Peyer's patch (tissue), 4 donors: Measurements from ENCODE around the gene SEMA4C. TPM values are rescaled to one million over a fixed set of nuclear protein-coding genes. Genes with fewer than 3 reads are reported as not detected.
A peak's percentile ranks its signal among the peaks of the same experiment; 100 is the strongest.

Source experiments
- DNase-seq, 3 donors: peaks; one replicate each; pipeline ENCODE4 v3.0.0-alpha.2; 2017 to 2019
- H3K27ac ChIP-seq, 4 donors: fragments of 200-600 bp; sonication (generic); one replicate each; pipeline ENCODE4 v1.5.1; 2016 to 2019
- H3K27me3 ChIP-seq, 2 donors: fragments of 200-600 bp; sonication (generic); one replicate each; pipeline ENCODE4 v1.5.1; 2019
- H3K36me3 ChIP-seq, 3 donors: fragments of 200-600 bp; sonication (generic); one replicate each; pipeline ENCODE4 v1.5.1; 2016 to 2019
- H3K4me1 ChIP-seq, 4 donors: fragments of 200-600 bp; sonication (generic); one replicate each; pipeline ENCODE4 v1.5.1; 2016 to 2019
- H3K4me3 ChIP-seq, 4 donors: fragments of 200-600 bp; sonication (generic); 1 replicate in 3 of 4; 2 replicates in 1 of 4; pipeline ENCODE4 v1.5.1; 2016 to 2019; ENCODE audit warnings: mild to moderate bottlenecking in 1 of 4
- H3K9me3 ChIP-seq, 4 donors: fragments of 200-600 bp; sonication (generic); one replicate each; pipeline ENCODE4 v1.5.1; 2016 to 2019; ENCODE audit warnings: mild to moderate bottlenecking in 1 of 4
- POLR2A ChIP-seq, 2 donors: fragments of 450-650 bp; IDR thresholded peaks; one replicate each; pipeline ENCODE4 v1.5.1; 2017; ENCODE audit warnings: antibody characterized with exemption in 2 of 2, mild to moderate bottlenecking in 2 of 2, moderate library complexity in 2 of 2
- total RNA-seq, 4 donors: library from RNA; depleted of rRNA; stranded (reverse); fragments of >200 nt; gene quantifications; one replicate each; pipeline ENCODE4 v1.1.0, GENCODE V29; 2016
- TF ChIP-seq, protein P1 (sequence below), 6 experiments: fragments of 450-650 bp in 4 of 6; fragments of 200-600 bp in 2 of 6; sonication (generic) in 1 of 6; IDR thresholded peaks; one replicate each; pipeline ENCODE4 v1.5.1; 2017 to 2019; ENCODE audit warnings: antibody characterized with exemption in 6 of 6, mild to moderate bottlenecking in 3 of 6, moderate library complexity in 1 of 6

Gene SEMA4C
- total RNA-seq, 4 donors from 2014 or later: 4.2 to 19.0 (median 13.9) TPM

DNA sequence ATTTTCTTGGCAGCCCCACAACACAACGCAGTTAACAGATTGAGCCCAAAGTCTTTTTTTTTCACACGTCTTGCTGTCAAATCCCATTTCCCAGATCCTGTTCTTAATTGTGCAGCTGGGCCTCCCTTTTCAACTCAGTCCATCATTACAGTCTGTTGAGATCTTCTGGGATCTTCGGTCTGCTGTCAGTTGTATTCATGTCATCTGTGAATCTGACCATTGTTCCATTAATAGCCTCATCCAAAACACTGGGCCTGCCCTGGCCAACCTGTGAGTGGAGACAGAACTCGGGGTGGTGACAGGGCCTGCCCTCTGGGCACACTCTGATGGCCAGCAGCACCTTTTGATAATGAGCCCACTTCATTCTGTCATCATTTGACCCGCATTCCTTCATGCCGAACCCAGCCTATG lies 39.7 kb upstream of the SEMA4C start:
- Histone ChIP-seq H3K27me3 (no peaks in the 10 kb centered on the region), H3K27ac (no peak overlapping the region), H3K4me3 (no peak overlapping the region), H3K9me3 (no peaks in the 10 kb centered on the region), H3K4me1 (peaks cover 0 to 25% (median 10%) of the 10 kb centered on the region in 4 donors), H3K36me3 (no peaks in the 10 kb centered on the region)
- no peak for TF ChIP-seq POLR2A (IDR thresholded peaks at IDR 0.05)
- TF ChIP-seq, protein P1, sequence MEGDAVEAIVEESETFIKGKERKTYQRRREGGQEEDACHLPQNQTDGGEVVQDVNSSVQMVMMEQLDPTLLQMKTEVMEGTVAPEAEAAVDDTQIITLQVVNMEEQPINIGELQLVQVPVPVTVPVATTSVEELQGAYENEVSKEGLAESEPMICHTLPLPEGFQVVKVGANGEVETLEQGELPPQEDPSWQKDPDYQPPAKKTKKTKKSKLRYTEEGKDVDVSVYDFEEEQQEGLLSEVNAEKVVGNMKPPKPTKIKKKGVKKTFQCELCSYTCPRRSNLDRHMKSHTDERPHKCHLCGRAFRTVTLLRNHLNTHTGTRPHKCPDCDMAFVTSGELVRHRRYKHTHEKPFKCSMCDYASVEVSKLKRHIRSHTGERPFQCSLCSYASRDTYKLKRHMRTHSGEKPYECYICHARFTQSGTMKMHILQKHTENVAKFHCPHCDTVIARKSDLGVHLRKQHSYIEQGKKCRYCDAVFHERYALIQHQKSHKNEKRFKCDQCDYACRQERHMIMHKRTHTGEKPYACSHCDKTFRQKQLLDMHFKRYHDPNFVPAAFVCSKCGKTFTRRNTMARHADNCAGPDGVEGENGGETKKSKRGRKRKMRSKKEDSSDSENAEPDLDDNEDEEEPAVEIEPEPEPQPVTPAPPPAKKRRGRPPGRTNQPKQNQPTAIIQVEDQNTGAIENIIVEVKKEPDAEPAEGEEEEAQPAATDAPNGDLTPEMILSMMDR (IDR thresholded peaks at IDR 0.05): no peak
- DNase-seq: no peak

DNA sequence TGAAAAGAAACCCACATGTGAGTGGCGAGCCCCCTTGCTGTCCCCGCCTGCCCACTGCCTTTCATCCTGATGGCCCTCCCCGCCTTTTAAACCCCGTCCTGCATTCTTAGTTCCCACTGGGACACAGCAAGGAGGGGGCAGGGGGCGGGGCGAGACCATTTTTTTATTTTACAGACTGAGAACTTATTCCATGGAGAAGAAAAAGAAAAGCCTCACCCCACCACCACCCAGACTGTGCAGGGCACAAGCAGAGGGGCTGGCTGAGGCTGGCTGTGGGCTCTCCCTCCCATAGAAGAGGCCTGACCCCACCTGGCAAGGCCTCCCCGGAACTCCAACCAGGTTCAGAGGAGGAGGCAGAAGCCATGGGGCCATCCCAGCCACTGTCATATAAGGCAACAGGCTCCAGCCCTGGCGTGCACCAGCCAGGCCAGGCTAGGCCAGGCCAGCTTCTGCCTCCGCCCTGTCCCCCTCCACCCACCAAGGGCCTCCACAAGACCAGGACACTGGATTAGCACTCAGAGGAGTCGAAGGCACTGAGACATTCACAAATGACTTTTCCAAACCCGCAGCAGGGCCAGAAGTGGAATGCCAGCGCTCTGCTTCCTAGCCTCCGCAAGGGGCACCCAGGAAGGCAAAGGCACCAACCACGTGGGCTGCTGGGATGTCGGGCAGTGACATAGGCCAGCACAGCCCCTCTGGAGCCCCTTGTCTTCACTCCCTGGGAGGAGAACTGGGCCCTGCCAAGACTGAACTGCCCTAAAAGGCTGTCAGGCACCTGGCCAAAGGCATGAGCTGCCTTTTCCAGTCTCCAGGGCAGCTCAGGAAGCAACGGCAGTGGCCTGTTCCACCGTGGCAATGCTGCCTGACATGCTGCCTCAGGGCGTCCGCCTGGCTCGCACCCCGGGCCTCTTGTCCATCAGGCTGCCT lies 37.5 kb upstream of the SEMA4C start:
- Histone ChIP-seq H3K4me1 (peaks cover 0 to 12% (median 0%) of the 10 kb centered on the region in 4 donors), H3K27me3 (no peaks in the 10 kb centered on the region), H3K27ac (peak overlapping the region; percentile 58 to 85 (median 72)), H3K36me3 (no peaks in the 10 kb centered on the region), H3K4me3 (peak overlapping the region in 1 of 4 donors; percentile 26), H3K9me3 (no peaks in the 10 kb centered on the region)
- peak in 2 of 3 donors; percentile 19 to 67 for DNase-seq
- no peak for TF ChIP-seq POLR2A (IDR thresholded peaks at IDR 0.05)
- TF ChIP-seq, protein P1 (IDR thresholded peaks at IDR 0.05): no peak

DNA sequence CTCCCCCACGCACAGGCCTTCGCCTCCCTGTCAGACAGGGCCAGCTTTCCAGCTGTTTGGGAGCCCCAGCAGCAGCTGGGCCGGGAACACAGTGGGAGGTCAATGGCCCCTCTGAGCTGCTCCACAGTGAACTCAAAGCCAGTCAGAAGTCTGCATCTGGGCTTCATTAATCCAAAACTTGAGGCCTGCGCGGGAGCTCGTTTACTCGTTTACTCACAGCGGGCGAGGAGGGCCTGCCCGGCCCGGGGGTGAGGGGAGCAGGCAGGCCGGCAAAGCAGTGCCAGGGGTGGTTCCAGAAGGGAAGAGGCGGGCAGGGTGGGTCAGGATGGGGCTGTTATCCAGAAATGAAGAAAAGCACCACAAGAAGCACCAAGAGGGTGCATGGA lies 36.8 kb upstream of the SEMA4C start:
- peak overlapping the region in 1 of 4 donors; percentile 26 for H3K4me3 ChIP-seq
- peak overlapping the region; percentile 58 to 85 (median 72) for H3K27ac ChIP-seq
- H3K4me1 ChIP-seq: peaks cover 0 to 12% (median 0%) of the 10 kb centered on the region in 4 donors
- TF ChIP-seq POLR2A (IDR thresholded peaks at IDR 0.05): no peak
- TF ChIP-seq, protein P1 (IDR thresholded peaks at IDR 0.05): no peak
- no peaks in the 10 kb centered on the region for H3K27me3 ChIP-seq
- DNase-seq: no peak
- no peaks in the 10 kb centered on the region for H3K36me3 ChIP-seq
- H3K9me3 ChIP-seq: no peaks in the 10 kb centered on the region

DNA sequence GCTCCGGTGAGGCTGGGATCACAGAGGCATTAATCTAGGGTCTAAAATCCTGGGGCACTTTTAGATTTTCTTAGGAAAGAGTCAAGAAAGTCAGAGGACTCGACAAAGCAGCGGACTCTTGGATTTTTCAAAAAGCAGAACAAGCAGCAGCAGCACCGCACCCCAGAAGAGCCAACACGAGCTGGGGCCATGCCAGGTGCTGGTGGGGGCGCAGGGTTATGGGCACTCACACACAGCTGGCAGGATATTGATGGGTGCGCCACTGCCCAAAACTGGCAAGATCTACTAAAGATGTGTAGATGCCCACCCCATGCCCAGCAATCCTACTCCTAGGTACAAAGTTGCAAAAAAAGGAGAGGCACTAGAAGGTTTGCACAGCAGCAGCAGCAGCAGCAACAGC lies 33.9 kb upstream of the SEMA4C start:
- Histone ChIP-seq H3K27me3 (no peaks in the 10 kb centered on the region), H3K36me3 (no peaks in the 10 kb centered on the region), H3K27ac (peak overlapping the region in 1 of 4 donors; percentile 35), H3K9me3 (no peaks in the 10 kb centered on the region), H3K4me3 (no peak overlapping the region), H3K4me1 (peaks cover 0 to 12% (median 0%) of the 10 kb centered on the region in 4 donors)
- TF ChIP-seq POLR2A (IDR thresholded peaks at IDR 0.05): no peak
- TF ChIP-seq, protein P1 (IDR thresholded peaks at IDR 0.05): no peak
- no peak for DNase-seq

DNA sequence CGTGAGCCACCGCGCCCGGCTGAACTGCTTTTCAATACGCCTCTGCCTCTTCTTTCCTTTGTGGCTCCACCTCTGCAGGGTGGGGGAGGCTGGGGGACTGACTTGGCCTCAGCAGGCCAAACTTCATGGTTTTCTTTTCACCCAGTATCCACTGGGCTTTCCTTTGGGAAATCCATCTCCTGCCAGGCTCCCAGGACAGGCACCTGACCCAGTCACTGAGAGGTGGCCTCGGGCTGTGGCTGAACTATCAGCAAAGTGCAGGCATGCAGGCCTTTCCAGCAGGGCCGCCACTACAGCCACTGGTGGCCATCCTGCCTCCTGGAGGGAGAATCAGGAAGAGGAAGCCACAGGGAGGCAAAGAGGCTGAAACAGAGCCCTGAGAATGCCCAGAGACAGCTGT lies 33.4 kb upstream of the SEMA4C start:
- TF ChIP-seq POLR2A (IDR thresholded peaks at IDR 0.05): no peak
- TF ChIP-seq, protein P1 (IDR thresholded peaks at IDR 0.05): no peak
- DNase-seq: no peak
- Histone ChIP-seq H3K36me3 (no peaks in the 10 kb centered on the region), H3K4me3 (no peak overlapping the region), H3K9me3 (no peaks in the 10 kb centered on the region), H3K27me3 (no peaks in the 10 kb centered on the region), H3K4me1 (peaks cover 0 to 10% (median 0%) of the 10 kb centered on the region in 4 donors), H3K27ac (peak overlapping the region in 1 of 4 donors; percentile 35)
